ENCODE measurements around the gene CARNS1.
"Not testable (repeated sequence)": the region's sequence is repeated elsewhere in the genome, so short reads cannot be mapped to it uniquely, and the experiment has no call there.

Gene CARNS1

DNA sequence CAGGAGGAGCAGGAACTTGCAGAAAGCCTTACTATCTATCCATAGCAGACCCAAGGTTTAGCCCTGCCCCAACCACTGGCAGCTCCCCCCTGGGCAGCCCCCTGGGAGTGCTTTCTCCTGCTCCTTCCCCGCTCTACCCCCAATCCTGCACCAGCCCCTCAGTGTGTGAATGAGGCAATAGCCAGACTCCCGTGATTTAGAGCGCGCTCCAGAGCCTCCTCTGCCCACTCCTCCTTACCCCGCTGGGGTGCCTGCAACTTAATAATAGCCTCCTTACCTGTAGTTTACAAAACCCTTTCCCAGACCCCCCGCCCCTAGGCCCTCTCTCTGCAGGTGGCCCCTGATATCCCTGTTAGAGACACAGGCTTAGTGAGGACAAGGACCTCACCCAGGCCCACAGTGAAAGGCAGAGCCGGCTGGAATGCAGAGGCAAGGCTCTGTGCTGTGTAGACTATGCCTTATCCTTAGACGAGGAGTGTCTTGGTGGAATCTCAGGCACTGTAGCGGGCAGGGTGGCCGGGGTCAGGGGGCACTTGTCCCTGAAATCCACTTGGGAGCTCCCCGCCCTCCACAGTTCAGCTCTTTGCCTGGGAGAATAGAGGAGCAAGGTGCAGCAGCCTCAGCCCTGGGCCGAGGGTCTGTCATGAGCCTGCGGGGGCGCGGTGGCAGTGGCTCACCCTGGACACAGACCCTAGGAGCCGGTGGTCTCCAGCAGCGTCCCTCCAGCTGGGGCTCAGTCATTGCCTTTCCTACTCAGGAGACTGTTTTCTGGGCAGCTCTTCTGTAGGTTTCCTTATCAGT, 4.3 kb upstream of the CARNS1 start:
- DNase-seq: no peak

DNA sequence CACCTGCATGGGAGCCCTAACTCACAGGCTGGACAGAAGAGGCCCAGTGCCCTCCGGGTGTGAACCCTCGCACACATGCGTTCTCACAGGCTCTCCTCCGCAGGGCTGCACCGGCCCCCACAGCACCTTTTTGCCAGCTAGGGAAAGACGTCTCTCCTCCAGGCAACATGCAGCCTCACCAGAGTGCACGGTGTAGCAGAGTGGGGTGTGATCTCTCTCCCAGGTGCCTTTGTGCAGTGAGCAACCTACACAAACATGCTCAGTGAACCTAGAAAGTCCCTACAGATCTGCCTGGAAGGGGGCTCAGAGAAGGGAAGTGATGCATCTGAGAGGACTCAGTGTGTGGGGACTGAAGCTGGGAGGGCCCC, 3.7 kb upstream of the CARNS1 start:
- no peak for DNase-seq

- no peak for DNase-seq
Measured at GRCh38 chr11:67412495-67413179, 2.8 kb upstream of the CARNS1 start.

- DNase-seq: no peak
Measured at GRCh38 chr11:67413266-67413849, 2.1 kb upstream of the CARNS1 start.

GRCh38 chr11:67416416-67417335, 1.2 kb downstream of the CARNS1 start:
- DNase-seq: no peak

GRCh38 chr11:67417425-67417824, 1.9 kb downstream of the CARNS1 start:
- no peak for DNase-seq

DNA sequence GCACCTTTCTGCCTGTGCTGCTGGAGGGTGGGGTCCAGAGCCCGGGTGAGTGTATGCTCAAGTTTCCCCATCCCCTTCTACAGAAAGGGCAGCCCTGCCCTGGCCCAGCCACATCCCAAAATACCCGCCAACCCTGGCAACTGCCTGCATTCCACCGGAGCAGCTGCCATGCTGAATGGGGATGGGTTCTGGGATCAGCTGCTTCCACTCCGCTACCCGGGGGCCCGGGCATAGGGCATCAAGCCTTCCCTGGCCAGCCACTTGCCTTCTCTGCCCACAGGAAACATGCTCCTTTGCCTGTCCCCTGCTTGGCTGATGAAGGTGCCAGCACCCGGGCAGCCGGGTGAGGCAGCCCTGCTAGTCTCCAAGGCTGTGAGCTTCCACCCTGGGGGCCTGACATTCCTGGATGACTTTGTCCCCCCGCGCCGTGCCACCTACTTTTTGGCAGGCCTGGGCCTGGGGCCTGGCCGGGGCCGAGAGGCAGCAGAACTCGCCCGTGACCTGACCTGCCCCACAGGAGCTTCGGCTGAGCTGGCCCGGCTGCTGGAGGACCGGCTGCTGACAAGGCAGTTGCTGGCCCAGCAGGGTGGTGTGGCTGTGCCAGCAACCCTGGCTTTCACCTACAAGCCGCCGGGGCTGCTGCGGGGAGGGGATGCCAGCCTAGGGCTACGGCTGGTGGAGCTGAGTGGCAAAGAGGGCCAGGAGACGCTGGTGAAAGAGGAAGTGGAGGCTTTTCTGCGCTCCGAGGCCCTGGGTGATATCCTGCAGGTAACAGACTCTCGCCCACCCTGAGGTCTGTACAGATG, 3.2 kb downstream of the CARNS1 start:
- no peak for DNase-seq

DNA sequence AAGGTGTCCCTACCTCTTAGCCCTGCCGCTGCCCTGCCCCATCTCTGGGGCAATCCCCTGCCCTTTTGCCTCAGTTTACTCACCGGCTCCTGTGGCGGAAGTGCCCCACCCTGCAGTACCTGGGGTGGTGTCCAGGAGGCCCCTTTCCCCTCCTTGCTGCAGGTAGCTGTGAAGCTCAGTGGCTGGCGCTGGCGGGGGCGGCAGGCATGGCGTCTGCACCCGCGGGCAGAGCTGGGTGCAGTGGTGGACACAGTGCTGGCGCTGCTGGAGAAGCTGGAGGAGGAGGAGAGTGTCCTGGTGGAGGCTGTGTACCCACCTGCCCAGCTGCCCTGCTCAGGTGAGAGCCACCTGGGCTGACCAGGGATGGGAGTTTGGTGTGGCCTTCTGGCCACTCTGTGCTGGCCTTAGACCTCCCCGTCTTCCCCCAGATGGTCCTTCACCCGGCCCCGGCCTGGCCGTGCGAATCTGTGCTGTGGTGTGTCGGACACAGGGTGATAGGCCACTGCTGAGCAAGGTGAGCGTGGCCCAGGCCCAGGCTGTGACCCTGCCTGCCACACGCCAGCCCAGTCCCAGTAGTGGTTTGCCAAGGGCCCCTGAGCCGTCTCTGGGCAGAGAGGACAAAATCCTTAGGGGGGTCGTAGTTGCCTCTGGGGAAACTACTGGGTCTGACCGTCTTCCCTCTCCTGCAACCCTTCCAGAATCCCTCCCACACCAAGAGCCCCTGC, 4.0 kb downstream of the CARNS1 start:
- no peak for DNase-seq

DNA sequence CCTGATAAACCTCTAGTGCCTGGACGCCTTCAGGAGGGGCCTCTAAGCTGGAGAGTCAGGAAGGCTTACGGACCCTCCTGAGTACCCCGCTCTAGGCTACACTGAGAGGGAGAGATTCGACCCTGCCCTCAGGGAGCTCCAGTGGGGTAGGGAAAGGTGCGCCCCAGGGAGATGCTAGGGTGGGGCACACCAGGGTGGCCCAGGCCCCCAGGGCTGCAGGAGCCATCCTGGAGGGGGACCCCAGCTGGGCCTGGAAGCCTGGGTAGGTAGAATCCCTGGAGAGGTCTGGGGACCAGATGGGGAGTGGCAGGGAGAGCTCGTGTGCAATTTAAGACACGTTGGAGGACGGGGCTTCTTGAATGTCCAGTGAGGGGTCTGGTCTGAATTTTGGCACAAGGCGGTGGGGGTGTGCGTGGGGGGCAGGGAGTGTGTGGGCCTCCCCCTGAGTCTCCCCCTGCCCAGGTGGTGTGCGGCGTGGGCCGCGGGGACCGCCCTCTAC, 4.7 kb downstream of the CARNS1 start:
- DNase-seq: no peak

- DNase-seq: peak; percentile 93
Measured at GRCh38 chr11:67420646-67421429, 5.4 kb downstream of the CARNS1 start.

DNA sequence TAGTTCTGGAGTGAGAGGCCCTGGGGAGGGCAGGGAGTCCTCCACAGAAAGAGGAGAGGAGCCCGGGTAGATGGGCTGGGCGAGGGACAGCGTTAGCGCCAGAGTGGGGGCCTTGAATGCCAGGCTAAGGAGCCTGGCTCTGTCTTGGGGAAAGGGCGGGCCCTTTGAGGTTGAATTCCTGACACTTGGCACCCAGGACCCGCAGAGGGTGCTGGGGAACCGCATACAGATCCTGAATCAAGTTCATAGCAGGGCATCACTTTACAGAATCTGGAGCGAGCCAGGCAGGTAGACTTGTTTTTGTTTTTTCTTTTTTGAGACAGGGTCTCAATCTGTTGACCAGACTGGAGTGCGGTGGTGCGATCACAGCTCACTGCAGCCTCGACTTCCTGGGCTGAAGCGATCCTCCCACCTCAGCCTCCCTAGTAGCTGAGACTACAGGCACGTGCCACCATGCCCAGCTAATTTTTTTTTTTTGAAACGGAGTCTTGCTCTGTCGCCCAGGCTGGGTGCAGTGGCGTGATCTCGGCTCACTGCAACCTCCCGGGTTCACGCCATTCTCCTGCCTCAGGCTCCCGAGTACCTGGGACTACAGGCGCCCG, 6.1 kb downstream of the CARNS1 start:
- no peak for DNase-seq

- DNase-seq: no peak
Measured at GRCh38 chr11:67422891-67423290, 7.4 kb downstream of the CARNS1 start.

DNA sequence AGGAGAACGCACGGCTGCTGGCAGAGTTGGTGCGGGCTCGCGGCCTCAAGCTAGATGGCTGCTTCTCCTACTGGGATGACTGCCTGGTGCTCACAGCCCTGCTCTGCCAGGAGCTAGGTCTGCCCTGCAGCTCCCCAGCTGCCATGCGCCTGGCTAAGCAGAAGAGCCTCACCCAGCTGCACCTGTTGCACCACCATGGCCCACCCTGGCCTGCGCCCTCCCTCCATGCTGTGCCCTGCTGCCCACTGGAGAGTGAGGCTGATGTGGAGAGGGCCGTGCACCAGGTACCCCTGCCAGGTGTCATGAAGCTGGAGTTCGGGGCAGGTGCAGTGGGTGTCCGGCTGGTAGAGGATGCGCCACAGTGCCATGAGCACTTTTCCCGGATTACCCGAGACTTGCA, 8.0 kb downstream of the CARNS1 start:
- DNase-seq: no peak

DNA sequence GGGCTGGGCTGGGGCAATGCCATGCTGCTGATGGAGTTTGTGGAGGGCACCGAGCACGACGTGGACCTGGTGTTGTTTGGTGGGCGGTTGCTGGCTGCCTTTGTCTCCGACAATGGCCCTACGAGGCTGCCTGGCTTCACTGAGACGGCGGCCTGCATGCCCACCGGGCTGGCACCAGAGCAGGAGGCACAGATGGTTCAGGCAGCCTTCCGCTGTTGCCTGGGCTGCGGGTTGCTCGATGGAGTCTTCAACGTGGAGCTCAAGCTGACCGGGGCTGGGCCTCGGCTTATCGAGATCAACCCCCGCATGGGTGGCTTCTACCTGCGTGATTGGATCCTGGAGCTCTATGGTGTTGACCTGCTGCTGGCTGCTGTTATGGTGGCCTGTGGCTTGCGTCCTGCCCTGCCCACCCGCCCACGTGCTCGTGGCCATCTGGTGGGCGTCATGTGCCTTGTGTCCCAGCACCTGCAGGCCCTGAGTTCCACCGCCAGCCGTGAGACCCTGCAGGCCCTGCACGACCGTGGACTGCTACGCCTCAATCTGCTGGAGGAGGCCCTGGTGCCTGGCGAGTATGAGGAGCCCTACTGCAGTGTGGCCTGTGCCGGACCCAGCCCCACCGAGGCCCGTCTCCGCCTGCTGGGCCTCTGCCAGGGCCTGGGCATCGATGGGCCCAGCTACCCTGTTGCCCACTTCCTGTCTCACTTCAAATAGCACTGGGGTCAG, 8.6 kb downstream of the CARNS1 start:
- no peak for DNase-seq

DNA sequence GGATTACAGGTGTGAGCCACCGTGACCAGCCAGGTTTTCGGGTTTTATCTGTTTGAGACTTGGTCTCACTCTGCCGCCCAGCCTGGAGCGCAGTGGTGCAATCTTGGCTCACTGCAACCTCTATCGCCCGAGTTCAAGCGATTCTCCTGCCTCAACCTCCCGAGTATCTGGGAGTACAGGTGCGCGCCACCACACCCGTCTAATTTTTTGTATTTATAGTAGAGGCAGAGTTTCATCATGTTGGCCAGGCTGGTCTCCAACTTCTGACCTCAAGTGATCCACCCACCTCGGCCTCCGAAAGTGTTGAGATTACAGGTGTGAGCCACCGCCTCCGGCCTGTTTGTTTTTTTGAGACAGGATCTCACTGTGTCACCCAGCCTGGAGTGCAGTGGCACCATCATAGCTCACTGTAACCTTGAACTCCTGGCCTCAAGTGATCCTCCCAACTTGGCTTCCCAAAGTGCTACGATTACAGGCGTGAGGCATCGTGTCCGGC, 11.9 kb downstream of the CARNS1 start:
- not testable (repeated sequence) for DNase-seq

DNA sequence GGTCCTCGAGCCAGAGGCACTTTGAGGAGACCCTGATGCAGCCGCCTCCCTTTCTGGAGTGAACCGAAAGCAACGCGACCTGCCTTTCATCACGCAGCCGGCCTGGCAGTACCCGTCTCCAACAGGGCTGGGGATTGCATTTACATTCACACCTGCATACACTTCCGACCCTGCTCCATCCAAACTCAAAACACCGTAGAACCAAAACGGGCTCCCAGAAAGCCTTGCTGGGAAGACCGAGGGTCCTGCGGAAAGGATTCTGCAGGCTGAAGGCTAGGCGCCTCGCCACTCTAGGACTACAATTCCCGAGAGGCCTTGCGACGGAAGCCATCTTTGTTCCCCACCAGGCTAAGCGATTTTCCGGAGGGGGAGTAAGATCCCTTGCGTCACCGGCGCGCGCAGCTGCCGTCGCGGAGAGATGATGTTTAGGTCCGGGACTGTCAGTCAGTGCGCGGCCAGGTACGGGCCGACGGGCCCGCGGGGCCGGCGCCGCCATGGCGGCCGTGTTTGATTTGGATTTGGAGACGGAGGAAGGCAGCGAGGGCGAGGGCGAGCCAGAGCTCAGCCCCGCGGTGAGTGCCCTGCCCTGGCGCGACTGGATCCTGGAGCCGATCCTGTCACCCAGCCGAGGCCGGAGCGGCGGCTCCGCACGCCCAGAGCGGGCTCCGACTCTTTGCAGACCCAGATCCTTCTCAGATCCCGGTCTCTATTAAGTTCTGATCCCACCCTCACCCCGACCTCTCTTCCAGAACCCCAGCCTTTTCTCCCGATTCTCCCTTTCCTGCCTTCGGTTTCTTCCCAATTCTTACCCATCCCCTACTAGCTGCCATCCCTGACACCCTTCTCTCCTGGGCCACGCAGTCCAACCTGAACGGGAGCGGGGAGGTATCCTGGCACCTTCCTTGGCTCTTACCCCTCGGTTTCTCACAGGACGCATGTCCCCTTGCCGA, 12.8 kb downstream of the CARNS1 start, which contains the start of gene RPS6KB2:
Gene RPS6KB2, plus strand, starts transcription at position 443 of the 950 bp plus-strand sequence. Its CDS starts 52 bp downstream, at position 495.
- DNase-seq: peak; percentile 97

DNA sequence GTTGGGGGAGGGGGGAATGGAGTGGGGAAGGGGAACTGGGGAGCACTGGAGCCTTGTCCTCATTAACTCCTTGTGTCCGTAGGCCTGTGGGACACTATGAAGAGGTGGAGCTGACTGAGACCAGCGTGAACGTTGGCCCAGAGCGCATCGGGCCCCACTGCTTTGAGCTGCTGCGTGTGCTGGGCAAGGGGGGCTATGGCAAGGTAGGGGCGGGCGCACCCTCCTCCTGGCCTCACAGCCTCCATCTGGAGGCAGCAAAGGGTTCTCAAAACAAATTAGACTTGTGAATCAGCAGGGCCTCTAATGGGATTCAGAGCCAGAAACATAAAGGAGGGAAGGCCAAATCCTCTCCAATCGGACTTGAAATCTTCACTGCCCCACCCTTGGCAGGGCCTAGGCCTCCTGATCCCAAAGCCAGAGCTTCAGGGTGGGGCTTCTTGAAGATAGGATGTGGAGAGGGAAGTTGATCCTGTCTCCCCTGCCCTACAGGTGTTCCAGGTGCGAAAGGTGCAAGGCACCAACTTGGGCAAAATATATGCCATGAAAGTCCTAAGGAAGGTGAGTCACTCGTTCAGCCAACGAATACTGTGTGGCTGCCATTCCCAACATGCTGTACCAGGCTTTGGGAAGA, 13.7 kb downstream of the CARNS1 start:
- DNase-seq: no peak

All from NCI-H2227 treated with DMSO at 0.1 percent for 48 hours (cell line).